ENCODE data around the gene LRMDA.

- TF ChIP-seq POLR2A (IDR thresholded peaks at IDR 0.05), result no peak
- no peak for TF ChIP-seq CTCF (IDR thresholded peaks at IDR 0.05)
These were observed 780.3 kb downstream of the LRMDA start for GRCh38 chr10:76211691-76212090.

All from transverse colon (tissue), 3 donors.